Prostate gland (tissue), 2 donors: ENCODE data around the gene SMCO4. TPM values are rescaled to one million over a fixed set of nuclear protein-coding genes. Genes with fewer than 3 reads are reported as not detected.

ENCODE experiments used
- DNase-seq: peaks from one replicate; pipeline ENCODE4 v3.0.0-alpha.2; 2019; ENCODE audit warnings: low spot score
- H3K27ac ChIP-seq, 2 donors: fragments of 200-600 bp; sonication (generic); 2 replicates each; pipeline ENCODE4 v1.5.1; 2017 to 2019
- H3K27me3 ChIP-seq: fragments of 200-600 bp; sonication (generic); replicated peaks from 2 replicates; pipeline ENCODE4 v1.5.1; 2019; ENCODE audit not compliant: insufficient read depth
- H3K36me3 ChIP-seq, 2 donors: fragments of 200-600 bp; sonication (generic); 1 replicate in 1 of 2; 2 replicates in 1 of 2; pipeline versions ENCODE4 v1.5.1 to v1.8.1; 2017 to 2019
- H3K4me1 ChIP-seq: fragments of 200-600 bp; sonication (generic); replicated peaks from 2 replicates; pipeline ENCODE4 v1.5.1; 2019
- H3K4me3 ChIP-seq, 2 donors: fragments of 200-600 bp; sonication (generic); 2 replicates each; pipeline ENCODE4 v1.5.1; 2017 to 2019
- H3K9me3 ChIP-seq: fragments of 200-600 bp; sonication (generic); 2 replicates; pipeline ENCODE4 v1.5.1; 2017
- POLR2A ChIP-seq: fragments of 450-650 bp; IDR thresholded peaks from one replicate; pipeline ENCODE4 v1.6.1; 2016; ENCODE audit warnings: antibody characterized with exemption, mild to moderate bottlenecking
- POLR2AphosphoS5 ChIP-seq: sonication (generic); formaldehyde crosslinking; IDR thresholded peaks from one replicate; pipeline ENCODE4 v1.6.1; 2017; ENCODE audit warnings: antibody characterized with exemption
- WGBS: methylation state at CpG from one replicate; pipeline ENCODE4 v1.1.5; 2018; 5-methylcytosine and 5-hydroxymethylcytosine counted together
- intact Hi-C: fragments of 100-400 bp; cut with DNase I; formaldehyde crosslinking; loops from one replicate; pipeline ENCODE4 v1.14.2; 2022
- total RNA-seq, 2 donors: library from RNA; depleted of rRNA; stranded (reverse); fragments of >200 nt; gene quantifications; one replicate each; pipeline ENCODE4 v1.1.0, GENCODE V29; 2016
- TF ChIP-seq, protein P1 (sequence below), 4 experiments: fragments of 200-600 bp in 2 of 4; fragments of 450-650 bp in 2 of 4; sonication (generic) in 2 of 4; IDR thresholded peaks; 1 replicate in 3 of 4; 2 replicates in 1 of 4; pipeline ENCODE4 v1.5.1; 2016 to 2019; ENCODE audit warnings: antibody characterized with exemption in 4 of 4, mild to moderate bottlenecking in 2 of 4, moderate library complexity in 2 of 4

The SMCO4 gene
- total RNA-seq, 2 donors from 2014 or later, result 63.8 to 140 TPM

DNA sequence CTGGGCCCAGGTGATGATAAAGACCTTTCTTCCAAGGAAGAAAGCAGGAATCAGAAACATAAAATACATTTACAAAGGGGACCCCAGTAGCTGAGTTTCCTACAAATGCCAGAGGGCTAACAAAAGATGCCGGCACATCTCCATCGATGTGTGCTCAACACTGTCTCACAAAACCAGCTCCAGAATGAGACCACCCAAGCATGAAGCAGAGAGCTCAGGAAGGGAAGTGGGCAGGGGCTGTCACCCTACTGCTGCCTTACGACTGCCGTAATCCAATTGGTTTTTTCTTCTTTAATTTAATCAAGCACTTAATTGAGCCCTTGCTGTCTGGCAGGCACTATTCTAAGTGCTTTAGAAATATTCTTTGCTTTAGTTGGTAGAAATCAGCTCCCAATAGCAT is 26.1 kb downstream of the SMCO4 start:
- DNase-seq, result no peak
- no peak overlapping the region for H3K4me3 ChIP-seq
- no peaks in the 10 kb centered on the region for H3K36me3 ChIP-seq
- H3K4me1 ChIP-seq, result peaks cover 7% of the 10 kb centered on the region
- intact Hi-C loops, result no loop called here
- no peaks in the 10 kb centered on the region for H3K9me3 ChIP-seq
- no peaks in the 10 kb centered on the region for H3K27me3 ChIP-seq
- TF ChIP-seq, protein P1, sequence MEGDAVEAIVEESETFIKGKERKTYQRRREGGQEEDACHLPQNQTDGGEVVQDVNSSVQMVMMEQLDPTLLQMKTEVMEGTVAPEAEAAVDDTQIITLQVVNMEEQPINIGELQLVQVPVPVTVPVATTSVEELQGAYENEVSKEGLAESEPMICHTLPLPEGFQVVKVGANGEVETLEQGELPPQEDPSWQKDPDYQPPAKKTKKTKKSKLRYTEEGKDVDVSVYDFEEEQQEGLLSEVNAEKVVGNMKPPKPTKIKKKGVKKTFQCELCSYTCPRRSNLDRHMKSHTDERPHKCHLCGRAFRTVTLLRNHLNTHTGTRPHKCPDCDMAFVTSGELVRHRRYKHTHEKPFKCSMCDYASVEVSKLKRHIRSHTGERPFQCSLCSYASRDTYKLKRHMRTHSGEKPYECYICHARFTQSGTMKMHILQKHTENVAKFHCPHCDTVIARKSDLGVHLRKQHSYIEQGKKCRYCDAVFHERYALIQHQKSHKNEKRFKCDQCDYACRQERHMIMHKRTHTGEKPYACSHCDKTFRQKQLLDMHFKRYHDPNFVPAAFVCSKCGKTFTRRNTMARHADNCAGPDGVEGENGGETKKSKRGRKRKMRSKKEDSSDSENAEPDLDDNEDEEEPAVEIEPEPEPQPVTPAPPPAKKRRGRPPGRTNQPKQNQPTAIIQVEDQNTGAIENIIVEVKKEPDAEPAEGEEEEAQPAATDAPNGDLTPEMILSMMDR (IDR thresholded peaks at IDR 0.05), result no peak
- TF ChIP-seq POLR2AphosphoS5 (no peak), POLR2A (no peak)
- WGBS, result 94% methylated on average over 4 of the region's 4 CpGs
- no peak overlapping the region for H3K27ac ChIP-seq

DNA sequence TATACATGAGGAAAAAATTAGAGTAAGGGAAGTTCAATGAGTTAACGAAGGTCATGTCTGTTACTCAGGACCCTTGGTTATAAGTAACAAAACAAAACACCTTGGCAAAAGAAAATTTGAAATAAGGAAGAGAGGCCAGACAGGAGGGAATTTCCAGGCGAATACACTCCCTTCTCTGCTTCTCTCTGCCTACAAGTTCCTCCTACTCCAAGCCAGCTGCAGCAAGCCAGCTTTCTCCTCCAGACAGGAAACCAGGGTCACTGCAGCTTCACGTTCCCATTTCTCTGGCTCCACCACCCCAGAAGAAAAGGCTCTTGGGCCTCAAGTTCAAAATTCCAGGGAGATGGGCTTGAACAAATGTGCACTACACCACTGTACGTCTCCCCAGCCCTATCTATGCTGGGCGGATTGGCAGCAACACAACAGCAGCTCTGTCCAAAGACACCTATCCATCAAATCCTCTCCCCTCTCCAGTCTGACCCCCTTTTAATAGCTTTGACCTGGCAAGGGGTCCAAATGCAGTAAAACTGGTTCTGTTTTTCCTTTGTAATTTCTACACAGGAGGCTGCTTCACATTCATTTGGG is 27.7 kb downstream of the SMCO4 start:
- no peaks in the 10 kb centered on the region for H3K36me3 ChIP-seq
- no peak for DNase-seq
- TF ChIP-seq, protein P1 (IDR thresholded peaks at IDR 0.05), result no peak
- TF ChIP-seq POLR2AphosphoS5 (no peak), POLR2A (no peak)
- H3K9me3 ChIP-seq, result no peaks in the 10 kb centered on the region
- intact Hi-C loops, result no loop called here
- H3K4me1 ChIP-seq, result peaks cover 7% of the 10 kb centered on the region
- 67% methylated on average over 5 of the region's 5 CpGs for WGBS
- H3K27me3 ChIP-seq, result no peaks in the 10 kb centered on the region
- H3K4me3 ChIP-seq, result no peak overlapping the region
- H3K27ac ChIP-seq, result no peak overlapping the region

DNA sequence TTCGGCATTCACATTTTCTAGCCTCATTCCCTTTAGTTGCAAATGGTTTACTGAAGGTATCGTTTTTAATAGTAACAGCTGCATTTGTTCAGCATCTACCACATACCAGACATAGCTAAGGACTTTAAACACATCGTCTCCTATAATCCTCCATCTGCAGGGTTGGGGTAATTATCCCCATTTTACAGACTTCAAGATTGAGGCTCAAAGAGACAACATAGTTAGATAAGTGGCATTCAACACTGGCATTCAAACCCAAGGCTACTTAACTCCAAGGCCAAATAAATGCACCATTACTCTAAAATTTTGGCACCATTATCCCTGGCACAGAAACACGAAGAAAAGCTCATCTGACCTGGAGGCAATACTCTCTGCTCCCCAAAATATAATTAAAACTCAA is 28.5 kb downstream of the SMCO4 start:
- Histone ChIP-seq H3K4me1 (peaks cover 7% of the 10 kb centered on the region), H3K27me3 (no peaks in the 10 kb centered on the region), H3K4me3 (no peak overlapping the region), H3K36me3 (no peaks in the 10 kb centered on the region), H3K27ac (no peak overlapping the region), H3K9me3 (no peaks in the 10 kb centered on the region)
- TF ChIP-seq, protein P1 (IDR thresholded peaks at IDR 0.05), result no peak
- no peak for TF ChIP-seq POLR2A
- no peak for TF ChIP-seq POLR2AphosphoS5
- intact Hi-C loops, result no loop called here
- no peak for DNase-seq
- WGBS, result 67% methylated on average over 4 of the region's 4 CpGs

DNA sequence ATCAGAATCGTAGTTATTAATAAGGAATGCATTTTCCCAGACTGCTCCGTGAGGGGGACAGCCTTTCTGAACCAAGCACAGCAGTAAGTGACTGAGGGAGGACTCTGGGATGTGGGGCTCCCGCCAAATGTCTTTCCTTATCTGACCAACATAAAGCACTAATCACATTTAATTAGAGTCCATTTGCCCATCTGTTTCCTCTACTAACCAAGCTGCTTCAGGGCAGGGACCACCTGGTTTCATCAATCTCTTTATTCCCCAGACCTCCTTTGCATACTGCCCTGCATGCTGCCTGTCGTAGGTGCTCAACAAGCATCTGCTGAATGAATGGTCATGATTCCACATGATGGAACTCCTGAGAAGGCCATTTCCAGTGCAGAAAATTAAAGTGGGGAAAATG is 29.4 kb downstream of the SMCO4 start:
- Histone ChIP-seq H3K27me3 (no peaks in the 10 kb centered on the region), H3K27ac (no peak overlapping the region), H3K36me3 (no peaks in the 10 kb centered on the region), H3K4me1 (peaks cover under 1% of the 10 kb centered on the region), H3K9me3 (no peaks in the 10 kb centered on the region), H3K4me3 (no peak overlapping the region)
- TF ChIP-seq POLR2A (no peak), POLR2AphosphoS5 (no peak)
- TF ChIP-seq, protein P1 (IDR thresholded peaks at IDR 0.05), result no peak
- 71% methylated on average over 4 of the region's 4 CpGs for WGBS
- DNase-seq, result no peak
- intact Hi-C loops, result no loop called here

DNA sequence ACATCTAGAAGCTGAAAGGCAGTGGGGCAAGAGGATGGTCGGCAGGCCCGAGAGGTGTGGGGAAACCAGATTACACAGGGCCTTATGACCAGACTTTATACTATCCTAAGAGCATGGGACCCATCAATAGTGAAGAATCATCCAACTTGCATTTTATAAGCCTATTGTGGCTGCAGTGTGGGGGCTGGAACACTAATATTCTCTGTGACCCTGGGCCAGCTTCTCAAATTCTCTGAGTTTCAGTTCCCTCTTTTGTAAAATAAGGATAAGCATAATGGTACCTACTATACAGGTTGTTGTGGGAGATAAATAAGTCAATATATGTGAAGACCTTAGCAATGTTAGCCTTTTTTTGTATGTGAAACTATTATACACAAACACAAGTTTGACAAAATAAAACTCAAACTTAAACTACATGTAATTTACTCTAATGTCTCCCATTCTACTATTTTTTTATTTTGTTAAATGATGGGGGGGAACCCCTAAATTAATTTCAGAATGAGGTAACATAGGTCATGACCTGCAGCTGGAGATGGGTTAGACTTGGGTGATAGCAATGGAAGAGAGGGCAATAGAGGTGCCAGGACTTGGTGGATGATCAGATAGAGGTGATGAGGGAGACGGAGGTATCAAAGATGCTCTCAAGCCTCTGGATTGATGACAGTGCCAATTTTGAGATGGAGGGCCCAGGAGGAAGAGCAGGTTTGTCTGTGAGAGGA is 30.1 kb downstream of the SMCO4 start:
- TF ChIP-seq POLR2A, result no peak
- no peak for TF ChIP-seq POLR2AphosphoS5
- TF ChIP-seq, protein P1 (IDR thresholded peaks at IDR 0.05), result no peak
- H3K27me3 ChIP-seq, result no peaks in the 10 kb centered on the region
- H3K9me3 ChIP-seq, result no peaks in the 10 kb centered on the region
- no peak overlapping the region for H3K4me3 ChIP-seq
- DNase-seq, result no peak
- WGBS, result 98% methylated on average over 3 of the region's 3 CpGs
- no peaks in the 10 kb centered on the region for H3K36me3 ChIP-seq
- no peaks in the 10 kb centered on the region for H3K4me1 ChIP-seq
- no peak overlapping the region for H3K27ac ChIP-seq
- intact Hi-C loops, result no loop called here
